Uterus (tissue), 4 donors: ENCODE measurements around the gene RAX2. TPM values are rescaled to one million over a fixed set of nuclear protein-coding genes. Genes with fewer than 3 reads are reported as not detected.
"Not testable (repeated sequence)": the region's sequence is repeated elsewhere in the genome, so short reads cannot be mapped to it uniquely, and the experiment has no call there.

Source experiments
- DNase-seq, 2 donors: peaks; one replicate each; pipeline ENCODE4 v3.0.0-alpha.2; 2019 to 2020
- H3K27ac ChIP-seq, 2 donors: fragments of 200-600 bp; sonication (generic); 1 replicate in 1 of 2; 2 replicates in 1 of 2; pipeline ENCODE4 v1.5.1; 2016 to 2018
- H3K27me3 ChIP-seq, 2 donors: fragments of 200-600 bp; sonication (generic); one replicate each; pipeline ENCODE4 v1.5.1; 2018 to 2019; ENCODE audit warnings: control low read depth in 1 of 2
- H3K36me3 ChIP-seq, 2 donors: fragments of 200-600 bp; sonication (generic); one replicate each; pipeline ENCODE4 v1.5.1; 2019; ENCODE audit warnings: control low read depth in 1 of 2
- H3K4me1 ChIP-seq, 2 donors: fragments of 200-600 bp; sonication (generic); one replicate each; pipeline ENCODE4 v1.5.1; 2018 to 2019; ENCODE audit warnings: control low read depth in 1 of 2
- H3K4me3 ChIP-seq, 2 donors: fragments of 200-600 bp; sonication (generic); 1 replicate in 1 of 2; 2 replicates in 1 of 2; pipeline ENCODE4 v1.5.1; 2018 to 2019; ENCODE audit warnings: mild to moderate bottlenecking in 1 of 2
- H3K9me3 ChIP-seq, 2 donors: fragments of 200-600 bp; sonication (generic); one replicate each; pipeline ENCODE4 v1.5.1; 2019; ENCODE audit warnings: control low read depth in 1 of 2
- CTCF ChIP-seq, 4 experiments: fragments of 200-600 bp in 2 of 4; fragments of 450-650 bp in 2 of 4; sonication (generic) in 2 of 4; IDR thresholded peaks; one replicate each; pipeline ENCODE4 v1.5.1; 2016 to 2019; ENCODE audit warnings: antibody characterized with exemption in 4 of 4, mild to moderate bottlenecking in 2 of 4, moderate library complexity in 1 of 4
- POLR2A ChIP-seq, 2 donors: fragments of 450-650 bp; IDR thresholded peaks; one replicate each; pipeline ENCODE4 v1.6.1; 2016; ENCODE audit warnings: antibody characterized with exemption in 2 of 2, mild to moderate bottlenecking in 1 of 2, moderate library complexity in 1 of 2
- intact Hi-C: fragments of 100-400 bp; cut with DNase I; formaldehyde crosslinking; loops from one replicate; pipeline ENCODE4 v1.15.1; 2023; ENCODE audit warnings: low total_unique reads
- total RNA-seq, 4 donors: library from RNA; depleted of rRNA in 3 of 4; stranded (reverse); fragments of >200 nt in 3 of 4; gene quantifications; one replicate each; pipeline versions ENCODE4 v1.1.0 to v1.2.4, GENCODE V29; 2014 to 2023
- donor health status: DM: yes; HTN: yes; CAD: no.

RAX2 gene
- total RNA-seq, 4 donors from 2014 or later: 0.14 to 4.3 TPM; not detected in 2

- Histone ChIP-seq H3K4me3 (no peak overlapping the region), H3K27ac (no peak overlapping the region), H3K4me1 (no peaks in the 10 kb centered on the region), H3K9me3 (no peaks in the 10 kb centered on the region), H3K36me3 (no peaks in the 10 kb centered on the region), H3K27me3 (no peaks in the 10 kb centered on the region)
- intact Hi-C loops: no loop called here
- TF ChIP-seq POLR2A (IDR thresholded peaks at IDR 0.05): no peak
- TF ChIP-seq CTCF (IDR thresholded peaks at IDR 0.05): no peak
- DNase-seq: no peak
These were observed 12.4 kb downstream of the RAX2 start for GRCh38 chr19:3759482-3760254.

GRCh38 chr19:3758297-3758696, 13.7 kb downstream of the RAX2 start:
- intact Hi-C loops, H3K4me1 ChIP-seq, H3K27ac ChIP-seq, H3K9me3 ChIP-seq, DNase-seq, H3K4me3 ChIP-seq, H3K36me3 ChIP-seq, H3K27me3 ChIP-seq: not testable (repeated sequence)

- H3K9me3 ChIP-seq, intact Hi-C loops, DNase-seq, H3K4me3 ChIP-seq, H3K27ac ChIP-seq, H3K4me1 ChIP-seq, H3K27me3 ChIP-seq, H3K36me3 ChIP-seq: not testable (repeated sequence)
These were observed 14.3 kb downstream of the RAX2 start for GRCh38 chr19:3757705-3758104.

GRCh38 chr19:3753631-3754410, 18.2 kb downstream of the RAX2 start:
- Histone ChIP-seq H3K9me3 (no peaks in the 10 kb centered on the region), H3K4me3 (no peak overlapping the region), H3K27me3 (no peaks in the 10 kb centered on the region), H3K36me3 (no peaks in the 10 kb centered on the region), H3K4me1 (no peaks in the 10 kb centered on the region), H3K27ac (no peak overlapping the region)
- DNase-seq: no peak
- intact Hi-C loops: no loop called here
- no peak for TF ChIP-seq POLR2A (IDR thresholded peaks at IDR 0.05)
- TF ChIP-seq CTCF (IDR thresholded peaks at IDR 0.05): no peak

- H3K36me3 ChIP-seq: no peaks in the 10 kb centered on the region
- H3K27me3 ChIP-seq: no peaks in the 10 kb centered on the region
- H3K9me3 ChIP-seq: no peaks in the 10 kb centered on the region
- H3K27ac ChIP-seq: no peak overlapping the region
- DNase-seq: no peak
- TF ChIP-seq CTCF (IDR thresholded peaks at IDR 0.05) (no peak), POLR2A (IDR thresholded peaks at IDR 0.05) (no peak)
- no peaks in the 10 kb centered on the region for H3K4me1 ChIP-seq
- intact Hi-C loops: no loop called here
- no peak overlapping the region for H3K4me3 ChIP-seq
These were observed 19.5 kb downstream of the RAX2 start for GRCh38 chr19:3752492-3752891.

- H3K27ac ChIP-seq: no peak overlapping the region
- DNase-seq: no peak
- TF ChIP-seq CTCF (IDR thresholded peaks at IDR 0.05): no peak
- no peak for TF ChIP-seq POLR2A (IDR thresholded peaks at IDR 0.05)
- H3K4me3 ChIP-seq: no peak overlapping the region
- no peaks in the 10 kb centered on the region for H3K27me3 ChIP-seq
- no peaks in the 10 kb centered on the region for H3K36me3 ChIP-seq
- H3K9me3 ChIP-seq: no peaks in the 10 kb centered on the region
- intact Hi-C loops: no loop called here
- H3K4me1 ChIP-seq: no peaks in the 10 kb centered on the region
These were observed 20.8 kb downstream of the RAX2 start for GRCh38 chr19:3751236-3751635.
